ENCODE data around the gene ACE2.

ACE2 gene

DNA sequence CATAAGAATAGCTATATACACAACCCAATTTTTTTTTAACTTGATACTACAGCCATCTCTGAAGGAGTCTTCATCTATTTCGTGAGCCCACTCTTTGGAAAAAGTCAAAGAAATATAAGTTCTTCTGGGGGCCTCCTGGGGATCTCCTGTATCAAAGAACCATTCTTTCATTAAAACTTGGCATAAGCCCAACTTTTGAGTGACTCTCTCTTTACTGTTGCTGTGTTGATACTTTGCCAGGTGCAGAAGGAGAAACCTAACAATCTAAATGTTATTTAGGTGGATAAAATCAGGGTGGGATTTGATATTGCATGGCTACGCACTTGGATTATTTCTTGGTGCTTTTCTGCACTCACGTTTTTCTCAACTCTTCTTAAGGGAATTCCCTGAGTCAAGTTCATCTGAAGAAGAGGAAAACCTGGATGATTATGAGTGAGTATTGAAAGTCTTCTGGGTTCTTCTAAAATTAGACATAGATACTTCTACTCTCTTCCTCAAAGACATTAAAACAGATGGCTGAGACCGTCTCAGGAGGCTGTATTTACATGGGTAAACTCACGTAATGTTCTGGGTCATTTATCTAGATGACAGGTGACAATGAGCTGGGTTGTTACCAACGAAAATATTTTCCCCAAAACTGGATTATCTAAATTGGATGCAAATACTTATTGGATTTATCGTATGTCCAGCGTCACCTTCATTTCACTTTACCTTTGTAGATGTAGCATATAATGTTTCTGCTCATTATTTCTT is 74.9 kb downstream of the ACE2 start:
- CTCF ChIA-PET = no interaction called here
- no peak overlapping the region for H3K4me3 ChIP-seq (ENCODE audit: low read depth, low read length)
- POLR2A ChIA-PET = no interaction called here
- DNase-seq (ENCODE audit: low read depth, low spot score) = no peak
- TF ChIP-seq, protein P1, sequence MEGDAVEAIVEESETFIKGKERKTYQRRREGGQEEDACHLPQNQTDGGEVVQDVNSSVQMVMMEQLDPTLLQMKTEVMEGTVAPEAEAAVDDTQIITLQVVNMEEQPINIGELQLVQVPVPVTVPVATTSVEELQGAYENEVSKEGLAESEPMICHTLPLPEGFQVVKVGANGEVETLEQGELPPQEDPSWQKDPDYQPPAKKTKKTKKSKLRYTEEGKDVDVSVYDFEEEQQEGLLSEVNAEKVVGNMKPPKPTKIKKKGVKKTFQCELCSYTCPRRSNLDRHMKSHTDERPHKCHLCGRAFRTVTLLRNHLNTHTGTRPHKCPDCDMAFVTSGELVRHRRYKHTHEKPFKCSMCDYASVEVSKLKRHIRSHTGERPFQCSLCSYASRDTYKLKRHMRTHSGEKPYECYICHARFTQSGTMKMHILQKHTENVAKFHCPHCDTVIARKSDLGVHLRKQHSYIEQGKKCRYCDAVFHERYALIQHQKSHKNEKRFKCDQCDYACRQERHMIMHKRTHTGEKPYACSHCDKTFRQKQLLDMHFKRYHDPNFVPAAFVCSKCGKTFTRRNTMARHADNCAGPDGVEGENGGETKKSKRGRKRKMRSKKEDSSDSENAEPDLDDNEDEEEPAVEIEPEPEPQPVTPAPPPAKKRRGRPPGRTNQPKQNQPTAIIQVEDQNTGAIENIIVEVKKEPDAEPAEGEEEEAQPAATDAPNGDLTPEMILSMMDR (IDR thresholded peaks at IDR 0.05; ENCODE audit: insufficient read depth, low read length, missing control alignments) = no peak

DNA sequence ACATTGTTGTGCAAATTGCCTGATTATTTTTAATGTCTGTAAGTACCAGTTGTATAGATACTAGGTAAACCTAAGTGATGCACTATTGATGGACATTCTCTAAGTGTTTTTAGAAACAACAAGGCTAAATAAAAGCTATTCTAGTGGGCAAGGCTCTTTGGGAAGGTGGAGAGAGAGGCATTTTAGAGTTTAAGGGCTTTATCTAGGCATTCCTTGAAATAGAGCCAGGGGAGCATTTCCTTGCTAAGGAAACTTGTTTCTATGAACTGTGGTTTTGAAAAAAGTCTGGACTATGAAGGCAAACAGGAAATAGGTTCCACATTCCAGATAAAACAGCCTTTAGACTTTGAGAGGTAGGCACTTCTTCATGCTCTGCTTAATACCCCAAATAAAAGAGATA is 76.3 kb downstream of the ACE2 start:
- POLR2A ChIA-PET = no interaction called here

DNA sequence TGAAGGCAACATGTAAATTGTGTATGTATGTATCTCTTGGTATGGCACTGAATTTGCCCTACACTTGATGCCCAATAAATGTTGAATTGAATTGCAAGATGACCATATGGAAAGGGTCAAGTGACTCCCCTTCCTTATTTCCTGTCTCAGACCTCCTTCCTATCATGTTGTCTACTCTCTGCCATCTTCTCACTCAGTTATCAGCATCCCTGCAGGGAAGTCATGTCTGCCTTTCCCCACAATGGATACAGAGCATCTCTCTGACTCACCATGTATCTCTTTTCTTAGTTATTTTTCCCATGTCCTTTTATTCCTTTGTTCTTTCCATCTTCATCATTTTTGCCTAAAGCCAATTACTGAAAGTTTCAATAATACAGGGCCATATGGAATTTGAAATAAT is 77.7 kb downstream of the ACE2 start:
- TF ChIP-seq, protein P1 (IDR thresholded peaks at IDR 0.05; ENCODE audit: insufficient read depth, low read length, missing control alignments) = no peak
- POLR2A ChIA-PET = no interaction called here
- H3K4me3 ChIP-seq (ENCODE audit: low read depth, low read length) = no peak overlapping the region
- DNase-seq (ENCODE audit: low read depth, low spot score) = no peak
- CTCF ChIA-PET = interaction anchor here (1.2 kb wide), 1 partner anchor 52 kb away, joined by 3 read pairs; no protein-coding TSS in a partner anchor

More for the DNA sequence above, 76.3 kb downstream of the ACE2 start:
- TF ChIP-seq, protein P1 (IDR thresholded peaks at IDR 0.05; ENCODE audit: insufficient read depth, low read length, missing control alignments) = no peak
- H3K4me3 ChIP-seq (ENCODE audit: low read depth, low read length) = no peak overlapping the region
- CTCF ChIA-PET = no interaction called here
- DNase-seq (ENCODE audit: low read depth, low spot score) = no peak

DNA sequence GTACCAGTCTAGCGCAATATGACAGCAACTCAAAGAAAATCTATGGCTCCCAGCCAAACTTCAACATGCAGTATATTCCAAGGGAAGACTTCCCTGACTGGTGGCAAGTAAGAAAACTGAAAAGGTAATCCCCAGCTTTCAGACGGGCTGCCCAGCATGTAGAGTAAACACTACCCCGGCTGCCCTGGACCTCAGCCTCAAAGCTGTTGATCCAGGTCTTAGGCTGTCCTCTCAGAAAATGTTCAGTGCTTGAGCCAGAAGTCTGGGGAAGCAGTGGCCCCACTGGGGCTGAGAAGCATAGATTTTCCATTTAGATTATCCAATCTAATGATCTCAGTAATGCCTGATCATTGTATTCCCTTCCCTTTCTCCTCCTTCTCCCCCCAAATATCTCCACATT is 78.3 kb downstream of the ACE2 start:
- no peak overlapping the region for H3K4me3 ChIP-seq (ENCODE audit: low read depth, low read length)
- TF ChIP-seq, protein P1 (IDR thresholded peaks at IDR 0.05; ENCODE audit: insufficient read depth, low read length, missing control alignments) = no peak
- no peak for DNase-seq (ENCODE audit: low read depth, low spot score)
- ChIA-PET CTCF (interaction anchor here (1.2 kb wide), 1 partner anchor 51 kb away, joined by 3 read pairs; no protein-coding TSS in a partner anchor), POLR2A (no interaction called here)

DNA sequence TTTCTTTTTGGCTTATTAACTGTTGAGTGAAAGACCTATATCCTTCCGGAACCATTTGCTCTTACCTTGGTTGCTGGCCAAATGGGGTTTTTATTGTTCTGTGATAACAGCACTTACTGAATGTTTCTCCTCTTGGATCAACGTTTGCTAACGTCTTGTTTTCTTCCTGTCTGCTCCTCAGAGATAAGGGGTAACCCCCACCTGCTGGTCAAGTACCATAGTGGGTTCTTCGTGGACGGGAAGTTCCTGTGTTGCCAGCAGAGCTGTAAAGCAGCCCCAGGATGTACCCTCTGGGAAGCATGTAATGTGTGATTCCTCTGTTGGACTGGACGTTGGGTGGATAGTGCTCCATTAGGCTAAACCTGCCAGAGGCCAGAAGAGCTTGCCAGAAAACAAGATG is 84.8 kb downstream of the ACE2 start:
- POLR2A ChIA-PET = no interaction called here
- CTCF ChIA-PET = no interaction called here
- TF ChIP-seq, protein P1 (IDR thresholded peaks at IDR 0.05; ENCODE audit: insufficient read depth, low read length, missing control alignments) = no peak
- DNase-seq (ENCODE audit: low read depth, low spot score) = no peak
- no peak overlapping the region for H3K4me3 ChIP-seq (ENCODE audit: low read depth, low read length)

DNA sequence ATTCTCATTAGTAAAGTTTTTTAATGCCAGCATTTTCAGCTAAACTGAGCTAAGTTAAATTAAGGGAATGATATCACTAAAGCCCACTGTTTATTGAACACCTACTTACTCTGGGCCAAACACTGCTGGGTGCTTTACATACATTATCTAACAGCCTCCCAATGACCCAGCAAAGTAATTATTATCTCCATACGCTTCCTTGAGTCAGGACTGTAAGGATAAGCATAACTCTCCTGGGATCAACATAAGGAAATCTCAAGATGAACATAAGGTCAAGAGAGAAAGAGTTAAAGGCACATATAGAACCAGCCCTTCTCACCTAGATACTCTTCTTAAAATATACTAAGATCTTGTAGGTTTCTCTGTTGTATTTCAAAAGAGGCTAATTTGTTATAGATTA is 86.5 kb downstream of the ACE2 start:
- ChIA-PET CTCF (no interaction called here), POLR2A (no interaction called here)
- no peak for DNase-seq (ENCODE audit: low read depth, low spot score)
- H3K4me3 ChIP-seq (ENCODE audit: low read depth, low read length) = no peak overlapping the region
- TF ChIP-seq, protein P1 (IDR thresholded peaks at IDR 0.05; ENCODE audit: insufficient read depth, low read length, missing control alignments) = no peak

All from AG04449 (cell line).